ENCODE measurements around the gene UPF2.
"Not testable (repeated sequence)": the region's sequence is repeated elsewhere in the genome, so short reads cannot be mapped to it uniquely, and the experiment has no call there.

UPF2 gene

GRCh38 chr10:11901833-11902475, 140.7 kb downstream of the UPF2 start:
- DNase-seq = peak; percentile 41

GRCh38 chr10:11901454-11901832, 141.2 kb downstream of the UPF2 start:
- DNase-seq = peak; percentile 27

- no peak for DNase-seq
Measured at GRCh38 chr10:11901036-11901301, 141.6 kb downstream of the UPF2 start.

GRCh38 chr10:11899067-11899876, 143.3 kb downstream of the UPF2 start:
- no peak for DNase-seq

GRCh38 chr10:11898372-11899066, 144.1 kb downstream of the UPF2 start:
- no peak for DNase-seq

GRCh38 chr10:11898033-11898371, 144.6 kb downstream of the UPF2 start:
- DNase-seq = no peak

GRCh38 chr10:11896549-11897200, 145.9 kb downstream of the UPF2 start:
- DNase-seq = no peak

GRCh38 chr10:11895598-11895997, 147.0 kb downstream of the UPF2 start:
- no peak for DNase-seq

GRCh38 chr10:11895108-11895466, 147.5 kb downstream of the UPF2 start:
- DNase-seq = no peak

GRCh38 chr10:11894381-11895107, 148.1 kb downstream of the UPF2 start:
- no peak for DNase-seq

- no peak for DNase-seq
Measured at GRCh38 chr10:11893749-11894278, 148.8 kb downstream of the UPF2 start.

GRCh38 chr10:11891776-11892486, 150.7 kb downstream of the UPF2 start:
- no peak for DNase-seq

GRCh38 chr10:11889263-11889662, 153.3 kb downstream of the UPF2 start:
- not testable (repeated sequence) for DNase-seq

- no peak for DNase-seq
Measured at GRCh38 chr10:11887381-11888227, 155.0 kb downstream of the UPF2 start.

GRCh38 chr10:11886851-11887250, 155.8 kb downstream of the UPF2 start:
- no peak for DNase-seq

GRCh38 chr10:11886138-11886474, 156.5 kb downstream of the UPF2 start:
- no peak for DNase-seq

- no peak for DNase-seq
Measured at GRCh38 chr10:11885437-11886137, 157.0 kb downstream of the UPF2 start.

- no peak for DNase-seq
Measured at GRCh38 chr10:11884706-11885423, 157.7 kb downstream of the UPF2 start.

GRCh38 chr10:11882646-11883375, 159.8 kb downstream of the UPF2 start:
- no peak for DNase-seq
